HG03159 (cell line): ENCODE measurements around the gene MARK1.
A peak's percentile ranks its signal among the peaks of the same experiment; 100 is the strongest.

Experiments used
- ATAC-seq: cut with Tn5 transposase; IDR thresholded peaks from one replicate; pipeline ENCODE4 v1.9.1; 2021; ENCODE audit warnings: mild to moderate bottlenecking, moderate library complexity; ENCODE audit not compliant: unreplicated experiment

Gene MARK1

DNA sequence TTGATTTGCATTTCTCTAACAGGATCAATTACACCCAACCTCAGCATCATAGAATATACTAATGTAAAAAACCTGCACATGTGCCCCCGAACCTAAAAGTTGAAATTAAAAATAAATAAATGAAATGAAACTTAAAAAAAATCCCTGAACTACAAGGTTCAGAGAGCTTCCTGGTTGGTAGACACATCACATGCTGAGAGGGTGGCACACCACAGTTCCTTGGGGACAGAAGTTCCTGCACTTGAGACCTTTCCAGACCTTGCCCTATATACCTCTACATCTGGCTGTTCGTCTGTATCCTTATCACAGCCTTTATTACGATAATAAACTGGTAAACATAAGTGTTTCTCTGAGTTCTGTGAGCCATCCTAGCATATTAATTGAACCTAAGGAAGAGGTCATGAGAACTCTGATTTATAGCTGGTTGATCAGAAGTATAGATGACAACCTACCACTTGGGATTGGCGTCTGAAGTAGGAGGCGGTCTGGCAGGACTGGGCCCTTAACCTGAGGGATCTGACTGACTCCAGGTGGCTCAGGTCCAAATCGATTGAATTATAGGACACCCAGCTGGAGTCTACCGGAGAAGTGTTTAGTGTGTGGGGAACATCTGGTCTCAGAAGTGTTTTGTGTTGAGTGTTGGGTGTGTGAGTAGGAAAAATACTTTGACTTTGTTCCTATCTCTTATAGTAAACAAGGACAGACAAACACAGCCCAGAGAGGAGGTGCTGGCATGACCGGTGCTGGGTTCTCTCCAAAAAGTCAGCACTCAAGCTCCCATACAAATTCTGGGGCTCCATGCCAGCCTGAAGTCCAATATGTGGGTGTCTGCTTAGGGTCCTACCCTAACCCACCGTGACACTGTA is 181.2 kb downstream of the MARK1 start:
- no peak for ATAC-seq

DNA sequence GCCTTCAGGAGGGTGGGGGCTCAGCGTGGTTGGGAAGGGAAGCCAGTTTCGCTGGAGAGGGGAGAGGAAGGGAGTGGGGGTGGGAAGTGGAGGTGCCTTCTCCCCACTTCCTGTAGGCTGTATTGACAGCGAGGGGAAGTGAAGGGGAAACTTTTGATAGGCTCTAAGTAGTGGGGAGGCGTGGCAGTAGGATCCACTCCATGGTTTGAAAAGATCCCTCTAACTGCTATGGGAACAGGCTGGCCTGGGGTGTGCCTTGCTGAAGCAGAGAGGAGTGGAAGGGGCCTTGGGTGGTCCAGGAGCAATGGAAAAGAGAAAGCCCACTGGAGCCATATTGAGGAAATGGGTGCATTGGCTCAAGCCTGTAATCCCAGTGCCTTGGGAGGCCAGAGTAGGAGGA is 182.4 kb downstream of the MARK1 start:
- ATAC-seq, result no peak

DNA sequence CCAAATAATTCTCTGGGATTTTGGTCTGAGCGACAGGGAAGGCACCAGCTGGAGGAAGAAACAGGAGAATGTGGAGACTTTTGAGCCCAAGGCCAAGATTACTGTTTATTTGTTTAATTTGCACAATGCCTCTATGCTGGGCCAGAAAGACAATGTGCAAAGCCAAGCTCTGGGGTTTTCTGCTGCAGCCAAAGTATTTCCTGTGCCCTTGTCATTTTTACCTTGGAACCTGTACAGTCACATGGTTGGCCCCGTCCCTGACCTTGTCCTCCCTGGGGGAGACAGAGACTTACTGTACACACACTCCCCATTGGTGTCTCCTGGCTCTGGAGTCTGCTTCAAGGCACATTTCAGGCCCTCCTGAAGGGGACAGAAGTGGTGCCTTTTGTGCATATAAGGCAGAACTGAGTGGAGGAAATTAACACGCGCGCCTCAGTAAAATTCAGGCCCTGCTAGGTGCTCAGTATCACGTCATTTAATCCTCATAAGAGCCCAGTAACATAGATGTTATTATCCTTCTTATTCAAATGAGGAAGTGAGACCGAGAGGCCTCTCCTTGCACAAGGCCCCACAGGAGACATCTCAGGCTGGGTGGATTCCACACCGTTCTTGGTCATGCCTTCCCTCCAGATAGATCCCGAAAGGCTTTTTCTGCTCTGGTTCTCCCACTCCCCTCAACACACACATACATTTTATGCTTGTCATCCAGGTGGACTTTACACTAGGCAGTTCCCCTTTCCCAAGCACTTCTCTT is 183.3 kb downstream of the MARK1 start:
- ATAC-seq, result peak; percentile 91
